GM12872 (cell line): ENCODE measurements around the gene THRA.

Source experiments
- CTCF ChIP-seq: IDR thresholded peaks from 3 replicates; pipeline ENCODE4 v1.5.1; 2011; ENCODE audit warnings: low read depth, mild to moderate bottlenecking, low read length, moderate library complexity; ENCODE audit not compliant: insufficient read depth

THRA gene

GRCh38 chr17:40031706-40032105 is 31.1 kb upstream of the THRA start:
- no peak for TF ChIP-seq CTCF

- no peak for TF ChIP-seq CTCF
Measured at GRCh38 chr17:40032322-40033320, 30.1 kb upstream of the THRA start.

GRCh38 chr17:40033339-40033738 is 29.4 kb upstream of the THRA start:
- TF ChIP-seq CTCF: no peak

GRCh38 chr17:40034426-40035161 is 28.2 kb upstream of the THRA start:
- no peak for TF ChIP-seq CTCF

- peak; percentile 54 for TF ChIP-seq CTCF
Measured at GRCh38 chr17:40035162-40035559, 27.6 kb upstream of the THRA start.

GRCh38 chr17:40038882-40039513 is 23.8 kb upstream of the THRA start:
- peak; percentile 35; the same call in 2 of the 3 replicates for TF ChIP-seq CTCF

GRCh38 chr17:40041196-40041595 is 21.6 kb upstream of the THRA start:
- TF ChIP-seq CTCF: no peak
